Karpas-422 (cell line): ENCODE measurements around the gene CRIP2. TPM values are rescaled to one million over a fixed set of nuclear protein-coding genes. Genes with fewer than 3 reads are reported as not detected.

Experiments used
- DNase-seq: peaks from one replicate; pipeline ENCODE4 v3.0.0-alpha.2; 2015
- H2AFZ ChIP-seq: fragments of 200-600 bp; sonication (generic); 2 replicates; pipeline ENCODE4 v1.6.1; 2014; ENCODE audit warnings: antibody characterized with exemption, low read length, mixed read lengths
- H3K27ac ChIP-seq: fragments of 200-600 bp; sonication (generic); 2 replicates; pipeline ENCODE4 v1.5.1; 2014; ENCODE audit warnings: mild to moderate bottlenecking, low read length, moderate library complexity
- H3K27me3 ChIP-seq: fragments of 200-600 bp; sonication (generic); 2 replicates; pipeline ENCODE4 v1.6.1; 2014; ENCODE audit warnings: low read length, mixed read lengths
- H3K36me3 ChIP-seq: fragments of 200-600 bp; sonication (generic); 2 replicates; pipeline ENCODE4 v1.6.1; 2014; ENCODE audit warnings: low read length, mixed read lengths; ENCODE audit not compliant: insufficient read depth
- H3K4me1 ChIP-seq: fragments of 200-600 bp; sonication (generic); 2 replicates; pipeline ENCODE4 v1.6.1; 2014; ENCODE audit warnings: mild to moderate bottlenecking, low read length, mixed read lengths
- H3K4me2 ChIP-seq: fragments of 200-600 bp; sonication (generic); 2 replicates; pipeline ENCODE4 v1.6.1; 2014; ENCODE audit warnings: low read length, low read depth, mild to moderate bottlenecking; ENCODE audit not compliant: poor library complexity, severe bottlenecking
- H3K4me3 ChIP-seq: fragments of 200-600 bp; sonication (generic); 2 replicates; pipeline ENCODE4 v1.5.1; 2014; ENCODE audit warnings: mild to moderate bottlenecking, antibody characterized with exemption, low read length, mixed read lengths
- H3K79me2 ChIP-seq: fragments of 200-600 bp; sonication (generic); 2 replicates; pipeline ENCODE4 v1.6.1; 2014; ENCODE audit warnings: mild to moderate bottlenecking, low read length, mixed read lengths
- H3K9ac ChIP-seq: fragments of 200-600 bp; sonication (generic); 2 replicates; pipeline ENCODE4 v1.6.0; 2014; ENCODE audit warnings: low read length
- H3K9me2 ChIP-seq: fragments of 200-600 bp; sonication (generic), shearing (Covaris generic); replicated peaks from 2 replicates; pipeline ENCODE4 v1.6.0; 2014; ENCODE audit warnings: mild to moderate bottlenecking, low read length, moderate library complexity; ENCODE audit not compliant: insufficient read depth
- H3K9me3 ChIP-seq: fragments of 300-700, 200-600 bp; sonication (generic); 2 replicates; pipeline ENCODE4 v1.6.1; 2014; ENCODE audit warnings: low read length, mixed read lengths
- H4K20me1 ChIP-seq: fragments of 200-600 bp; sonication (generic); 2 replicates; pipeline ENCODE4 v1.6.1; 2014; ENCODE audit warnings: mild to moderate bottlenecking, antibody characterized with exemption, low read length, low read depth; ENCODE audit not compliant: insufficient read depth
- total RNA-seq: library from RNA; depleted of rRNA; stranded (reverse); fragments of >200 nt; shearing (Covaris generic); gene quantifications from 2 replicates; pipeline ENCODE4 v1.2.3, GENCODE V29; 2014; ENCODE audit warnings: low replicate concordance

CRIP2 gene
- total RNA-seq, 1 experiment from 2014 or later: 0.45 TPM

DNA sequence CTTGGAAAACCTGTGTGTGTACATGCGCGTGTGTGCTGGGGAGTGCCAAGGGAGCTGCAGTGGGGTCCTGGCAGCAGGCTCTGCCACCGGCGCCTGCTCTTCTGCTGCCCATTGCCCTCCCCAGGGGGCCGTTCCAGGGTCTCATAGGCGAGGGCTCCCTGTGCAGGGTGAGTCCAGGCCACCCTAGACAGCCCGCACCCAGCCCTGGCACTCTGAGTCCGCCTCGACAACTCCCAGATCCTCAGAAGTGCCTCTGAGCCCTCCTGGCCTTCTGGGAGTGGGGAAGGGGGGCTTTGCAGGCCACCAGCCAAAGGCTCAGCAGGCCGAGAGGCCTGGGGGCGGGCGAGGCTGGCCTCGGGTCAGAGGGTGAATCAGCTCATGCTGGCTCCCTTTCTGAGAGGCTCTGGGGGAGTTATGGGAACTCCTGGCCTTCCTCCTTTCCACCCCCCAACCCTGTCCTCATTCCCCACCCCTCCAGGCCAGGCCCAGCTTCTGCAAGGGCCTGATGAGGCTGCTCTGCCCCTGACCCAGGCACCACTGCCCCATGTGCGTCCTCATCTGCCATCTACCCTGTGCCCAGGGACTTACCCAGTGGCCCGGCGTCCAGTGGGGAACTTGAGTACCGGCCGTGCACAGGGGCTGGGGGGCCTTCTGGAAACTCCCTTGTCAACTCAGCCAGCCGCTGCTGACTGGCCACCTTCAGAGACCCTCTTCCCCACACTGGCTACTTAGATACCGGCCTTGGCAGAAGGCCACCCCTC, 14.3 kb downstream of the CRIP2 start:
- no peaks in the 10 kb centered on the region for H3K27me3 ChIP-seq
- peak overlapping the region; percentile 95 for H3K9ac ChIP-seq
- H3K36me3 ChIP-seq: no peaks in the 10 kb centered on the region
- H2AFZ ChIP-seq: no peak overlapping the region
- no peaks in the 10 kb centered on the region for H3K9me2 ChIP-seq
- H3K79me2 ChIP-seq: peaks cover 8% of the 10 kb centered on the region
- H4K20me1 ChIP-seq: peaks cover 18% of the 10 kb centered on the region
- H3K9me3 ChIP-seq: no peaks in the 10 kb centered on the region
- peak overlapping the region; percentile 98 for H3K4me2 ChIP-seq
- DNase-seq: no peak
- H3K4me3 ChIP-seq: peak overlapping the region; percentile 94
- H3K4me1 ChIP-seq: peaks cover 56% of the 10 kb centered on the region
- H3K27ac ChIP-seq: peak overlapping the region; percentile 81

DNA sequence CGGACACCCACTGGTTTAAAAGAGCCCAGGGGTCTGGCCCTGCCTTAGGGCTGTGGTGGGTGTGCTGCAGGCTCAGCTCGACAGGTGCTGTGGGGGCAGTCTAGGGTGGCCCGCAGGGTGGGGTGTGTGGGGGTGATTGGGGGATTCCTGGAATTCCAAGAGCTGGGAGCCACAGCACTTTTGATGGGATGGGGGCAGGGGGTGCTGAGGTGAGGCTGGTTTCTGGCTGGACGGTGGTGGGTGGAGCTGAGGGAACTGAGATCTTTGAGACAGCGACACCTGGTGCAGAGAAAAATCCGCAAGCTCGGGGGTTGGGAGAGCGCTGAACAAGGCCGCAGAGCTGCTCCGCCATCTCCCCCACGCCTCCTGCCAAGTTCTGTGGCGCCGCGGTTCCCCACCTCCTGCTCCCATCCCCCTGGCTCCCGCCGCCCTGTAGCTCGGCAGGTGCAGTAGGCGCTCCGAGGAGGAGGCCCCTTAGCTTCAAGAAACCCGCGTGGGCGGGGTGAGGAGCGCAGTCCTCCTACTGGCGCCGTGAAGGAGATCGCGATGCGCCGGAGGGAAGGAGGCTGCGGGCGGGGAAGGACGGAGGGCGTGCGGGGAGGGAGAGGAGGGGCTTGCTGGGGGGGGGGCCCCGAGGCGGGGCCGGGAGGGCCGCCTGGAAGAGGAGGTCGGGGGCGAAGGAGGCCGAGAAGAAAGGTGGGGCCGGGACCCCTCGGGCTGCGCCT, 15.1 kb downstream of the CRIP2 start:
- H3K4me3 ChIP-seq: peak overlapping the region; percentile 94
- H2AFZ ChIP-seq: peak overlapping the region; percentile 94
- H3K9ac ChIP-seq: peak overlapping the region; percentile 95
- peaks cover 56% of the 10 kb centered on the region for H3K4me1 ChIP-seq
- H3K9me3 ChIP-seq: no peaks in the 10 kb centered on the region
- H3K9me2 ChIP-seq: no peaks in the 10 kb centered on the region
- H3K36me3 ChIP-seq: no peaks in the 10 kb centered on the region
- H3K27me3 ChIP-seq: no peaks in the 10 kb centered on the region
- peak overlapping the region; percentile 81 for H3K27ac ChIP-seq
- peaks cover 8% of the 10 kb centered on the region for H3K79me2 ChIP-seq
- peaks cover 24% of the 10 kb centered on the region for H4K20me1 ChIP-seq
- H3K4me2 ChIP-seq: peak overlapping the region; percentile 98
- DNase-seq: peak; percentile 98

DNA sequence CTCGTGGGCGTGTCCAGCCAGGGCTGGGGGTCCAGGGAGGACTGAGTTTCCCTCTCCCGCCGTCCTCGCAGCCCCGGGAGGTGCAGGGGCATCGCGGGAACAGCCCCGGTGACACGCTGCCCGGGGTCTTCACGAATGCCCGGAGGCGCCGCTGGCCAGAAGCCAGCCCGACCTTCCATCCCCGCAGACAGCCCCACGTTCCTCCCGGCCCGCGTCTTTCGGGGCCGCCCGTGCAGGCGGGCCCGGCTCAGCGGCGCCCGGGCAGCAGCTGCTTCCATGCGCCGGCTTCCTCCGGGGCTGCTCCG, 15.6 kb downstream of the CRIP2 start:
- Histone ChIP-seq H3K79me2 (peaks cover 8% of the 10 kb centered on the region), H3K4me3 (peak overlapping the region; percentile 94), H3K9me3 (no peaks in the 10 kb centered on the region), H3K27ac (peak overlapping the region; percentile 81), H3K4me1 (peaks cover 56% of the 10 kb centered on the region), H4K20me1 (peaks cover 24% of the 10 kb centered on the region), H3K27me3 (no peaks in the 10 kb centered on the region), H2AFZ (peak overlapping the region; percentile 94; the same call in 1 of the 2 replicates), H3K9ac (peak overlapping the region; percentile 95), H3K9me2 (no peaks in the 10 kb centered on the region), H3K36me3 (no peaks in the 10 kb centered on the region), H3K4me2 (peak overlapping the region; percentile 98)
- DNase-seq: no peak

DNA sequence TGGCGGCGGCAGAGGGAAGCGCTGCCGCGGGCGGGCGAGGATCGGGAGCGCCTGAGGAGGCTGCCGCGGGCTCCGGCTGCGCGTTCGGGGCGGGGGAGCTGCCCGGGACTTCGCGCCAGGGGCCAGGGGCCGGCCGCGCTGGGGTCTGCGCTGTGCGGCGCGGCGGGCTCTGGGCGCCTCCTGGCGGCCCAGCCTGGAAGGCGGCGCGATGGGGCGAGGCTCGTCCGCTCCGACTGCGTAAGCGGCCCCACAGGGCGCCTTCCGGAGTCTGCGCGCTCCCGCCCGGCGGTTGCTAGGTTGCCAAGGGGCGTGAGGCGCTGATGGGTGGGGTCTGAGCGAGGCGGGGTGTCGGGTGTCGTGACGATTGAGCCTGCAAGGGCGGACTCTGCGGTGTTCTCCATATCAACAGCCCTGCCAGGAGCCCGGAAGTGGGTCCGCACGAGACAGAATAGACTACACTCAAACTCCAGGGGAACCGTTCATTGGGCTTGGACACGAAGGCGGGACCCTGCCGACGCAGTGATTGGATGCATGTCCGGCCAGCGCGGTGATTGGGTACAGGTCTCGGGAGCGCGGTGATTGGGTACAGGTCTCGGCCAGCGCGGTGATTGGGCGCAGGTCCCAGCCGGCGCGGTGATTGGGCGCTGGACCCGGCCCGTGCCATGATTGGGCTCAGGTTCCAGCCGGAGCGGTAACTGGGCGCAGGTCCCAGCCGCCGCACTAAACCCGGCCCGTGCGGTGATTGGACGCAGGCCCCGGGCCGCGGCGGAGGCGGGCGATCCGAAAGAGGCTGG, 16.1 kb downstream of the CRIP2 start, which contains the start of gene TEDC1:
Gene TEDC1, plus strand, starts transcription at position 675 of the 794 bp plus-strand sequence. CDS start 130 bp downstream, outside the sequence.
- H3K4me2 ChIP-seq: peak within 1 kb of the TSS; percentile 98
- no peaks in the 10 kb centered on the region for H3K9me3 ChIP-seq
- peak within 1 kb of the TSS; percentile 81 for H3K27ac ChIP-seq
- H3K9me2 ChIP-seq: no peaks in the 10 kb centered on the region
- DNase-seq: peak; percentile 100
- H3K36me3 ChIP-seq: no peaks in the 10 kb centered on the region
- H3K27me3 ChIP-seq: no peaks in the 10 kb centered on the region
- H4K20me1 ChIP-seq: peaks cover 24% of the 10 kb centered on the region
- peaks cover 8% of the 10 kb centered on the region for H3K79me2 ChIP-seq
- H3K9ac ChIP-seq: peak within 1 kb of the TSS; percentile 95
- peaks cover 53% of the 10 kb centered on the region for H3K4me1 ChIP-seq
- H3K4me3 ChIP-seq: peak within 1 kb of the TSS; percentile 94
- peak within 1 kb of the TSS; percentile 94; the same call in 1 of the 2 replicates for H2AFZ ChIP-seq

DNA sequence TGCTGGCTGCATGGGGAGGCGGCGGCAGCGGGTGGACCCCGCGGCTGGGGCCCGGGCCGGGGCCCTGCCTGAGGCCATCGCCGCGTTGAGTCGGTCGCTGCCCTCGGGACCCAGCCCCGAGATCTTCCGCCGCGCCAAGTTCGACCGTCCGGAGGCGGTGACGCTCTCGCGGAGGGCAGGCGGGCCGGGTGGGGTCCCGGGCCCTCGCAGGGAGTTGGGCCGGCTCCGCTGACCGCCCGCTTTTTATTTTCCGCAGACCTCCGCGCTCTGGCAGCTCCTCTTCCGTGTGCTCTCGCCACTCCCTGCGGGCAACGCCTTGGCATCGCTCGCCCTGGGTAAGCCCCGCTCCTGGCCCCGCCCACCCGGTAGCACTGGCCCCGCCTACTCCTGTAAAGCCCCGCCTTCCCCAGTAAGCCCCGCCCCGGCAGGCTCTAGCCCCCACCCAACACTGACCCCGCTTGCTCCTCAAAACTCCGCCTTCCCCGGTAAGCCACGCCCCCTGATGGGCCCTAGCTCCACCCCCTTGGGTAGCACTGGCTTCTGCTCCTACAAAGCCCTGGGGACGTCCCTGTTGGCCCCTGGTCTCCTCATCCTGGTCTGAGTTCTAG, 16.8 kb downstream of the CRIP2 start:
- H3K4me1 ChIP-seq: peaks cover 46% of the 10 kb centered on the region
- peak; percentile 97 for DNase-seq
- peak overlapping the region; percentile 85 for H3K9ac ChIP-seq
- peak overlapping the region; percentile 87 for H3K4me3 ChIP-seq
- peaks cover 24% of the 10 kb centered on the region for H4K20me1 ChIP-seq
- no peaks in the 10 kb centered on the region for H3K27me3 ChIP-seq
- H3K9me2 ChIP-seq: no peaks in the 10 kb centered on the region
- H3K27ac ChIP-seq: peak overlapping the region; percentile 67
- no peaks in the 10 kb centered on the region for H3K9me3 ChIP-seq
- peaks cover 8% of the 10 kb centered on the region for H3K79me2 ChIP-seq
- H3K36me3 ChIP-seq: no peaks in the 10 kb centered on the region
- peak overlapping the region; percentile 85 for H3K4me2 ChIP-seq
- peak overlapping the region; percentile 64; the same call in 1 of the 2 replicates for H2AFZ ChIP-seq

DNA sequence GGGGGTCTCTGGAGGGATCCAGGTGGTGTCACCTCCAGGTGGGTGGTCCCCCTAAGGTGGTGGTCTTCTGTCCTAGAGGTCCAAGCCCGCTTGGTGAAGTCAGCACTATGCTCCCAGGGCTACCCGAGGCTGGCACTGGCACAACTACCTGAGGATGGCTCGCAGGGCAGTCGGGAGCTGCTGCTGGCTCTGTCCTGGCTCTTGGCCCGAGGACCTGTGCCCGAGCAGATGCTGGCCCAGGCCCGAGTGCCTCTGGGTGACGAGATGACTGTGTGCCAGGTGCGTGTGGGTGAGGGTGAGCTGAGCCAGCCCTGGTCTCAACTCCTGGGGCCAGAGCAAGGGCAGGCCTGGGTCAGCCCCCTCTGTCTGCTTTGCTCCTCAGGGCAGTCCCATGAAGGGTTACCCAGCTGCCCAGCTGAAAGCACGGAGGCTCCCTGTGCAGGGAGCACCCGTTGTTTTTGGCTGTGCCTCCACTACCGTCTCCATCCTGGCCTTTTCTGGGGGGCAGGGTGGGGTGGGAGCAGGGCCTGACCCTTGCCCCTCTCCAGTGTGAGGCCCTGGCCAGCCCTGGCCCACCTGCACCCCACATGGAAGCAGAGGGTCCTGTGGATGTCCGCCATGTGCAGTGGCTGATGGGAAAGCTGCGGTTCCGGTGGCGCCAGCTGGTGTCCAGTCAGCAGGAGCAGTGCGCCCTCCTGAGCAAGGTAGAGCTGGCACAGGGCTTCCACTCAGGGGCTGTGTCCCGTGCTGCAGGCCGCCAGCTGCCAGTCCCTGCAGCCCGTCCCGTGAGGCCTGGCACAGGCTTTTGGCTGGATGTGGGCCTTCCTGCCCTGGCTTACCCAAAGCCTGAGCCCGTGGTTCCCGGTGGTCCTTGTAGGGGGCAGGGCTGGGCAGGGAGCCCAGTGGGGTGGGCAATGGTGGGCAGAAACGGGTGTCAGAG, 17.7 kb downstream of the CRIP2 start:
- Histone ChIP-seq H4K20me1 (peaks cover 24% of the 10 kb centered on the region), H3K79me2 (peaks cover 8% of the 10 kb centered on the region), H3K9me2 (no peaks in the 10 kb centered on the region), H3K4me1 (peaks cover 38% of the 10 kb centered on the region), H3K4me3 (peak overlapping the region; percentile 87; the same call in 1 of the 2 replicates), H3K9ac (peak overlapping the region; percentile 27), H3K27me3 (no peaks in the 10 kb centered on the region), H3K4me2 (peak overlapping the region; percentile 85), H2AFZ (no peak overlapping the region), H3K27ac (no peak overlapping the region), H3K9me3 (no peaks in the 10 kb centered on the region), H3K36me3 (no peaks in the 10 kb centered on the region)
- DNase-seq: no peak
